ENCODE measurements around the gene TRPV4.
"Not testable (repeated sequence)": the region's sequence is repeated elsewhere in the genome, so short reads cannot be mapped to it uniquely, and the experiment has no call there.

The TRPV4 gene

DNA sequence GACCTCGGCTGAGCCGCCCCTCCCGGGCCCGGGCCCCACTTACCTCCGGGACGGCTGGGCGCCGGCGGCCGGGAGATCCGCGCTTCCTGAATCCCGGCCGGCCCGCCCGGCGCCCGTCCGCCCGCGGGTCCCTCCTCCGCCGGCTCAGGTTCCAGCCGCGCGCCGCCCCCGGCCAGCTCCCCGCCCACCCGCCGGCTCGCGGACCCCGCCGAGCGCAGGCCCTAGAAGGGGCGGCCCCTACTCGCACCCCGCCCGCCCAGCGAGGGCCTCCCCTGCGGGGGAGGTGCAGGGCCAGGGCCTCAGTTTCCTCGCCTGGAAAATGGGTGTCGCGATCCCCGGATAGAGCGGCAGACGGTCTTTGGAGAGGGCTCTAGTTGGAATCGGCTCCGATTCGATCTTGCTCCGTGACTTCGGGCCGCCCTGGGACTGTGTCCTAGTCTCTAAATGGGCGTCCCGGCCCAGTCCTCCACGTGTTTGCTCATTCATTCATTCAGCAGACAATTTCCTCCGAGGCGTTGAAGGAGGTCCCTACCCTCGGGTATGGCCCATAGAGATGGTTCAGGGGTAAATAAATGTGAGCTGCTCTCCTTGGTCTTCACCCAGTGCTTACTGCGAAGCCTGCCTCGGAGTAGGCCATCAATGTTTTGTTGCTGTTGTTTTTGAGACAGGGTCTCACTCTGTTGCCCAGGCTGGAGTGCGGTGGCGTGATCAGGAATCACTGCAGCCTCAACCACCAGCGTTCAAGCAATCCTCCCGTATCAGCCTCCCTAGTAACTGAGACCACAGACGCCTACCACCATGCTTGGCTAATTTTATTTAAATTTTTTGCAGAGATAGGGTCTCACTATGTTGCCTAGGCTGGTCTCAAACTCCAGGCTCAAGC is at the start of gene TRPV4:
Gene TRPV4, minus strand, starts transcription at position 92 of the 883 bp plus-strand sequence. CDS start 18,602 bp downstream, outside the sequence.
- DNase-seq = no peak

DNA sequence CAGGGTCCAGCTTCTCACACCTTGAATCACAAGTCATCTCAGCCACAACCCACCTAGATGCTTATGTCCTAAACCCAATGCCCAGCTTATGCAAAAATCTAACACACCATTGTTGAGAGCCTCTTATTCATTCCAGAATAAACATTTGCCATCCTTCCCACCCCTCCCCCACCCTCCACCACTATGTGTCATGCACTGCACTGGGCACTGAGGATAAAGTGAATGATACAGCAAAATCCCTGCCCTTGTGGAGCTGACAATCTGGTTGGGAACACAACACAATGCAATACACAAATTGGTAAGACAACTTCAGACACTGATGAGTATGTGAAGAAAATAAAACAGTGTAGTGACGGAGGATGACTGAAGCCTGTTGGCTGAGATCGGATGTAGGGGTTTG is 48.6 kb upstream of the TRPV4 start:
- DNase-seq = no peak

DNA sequence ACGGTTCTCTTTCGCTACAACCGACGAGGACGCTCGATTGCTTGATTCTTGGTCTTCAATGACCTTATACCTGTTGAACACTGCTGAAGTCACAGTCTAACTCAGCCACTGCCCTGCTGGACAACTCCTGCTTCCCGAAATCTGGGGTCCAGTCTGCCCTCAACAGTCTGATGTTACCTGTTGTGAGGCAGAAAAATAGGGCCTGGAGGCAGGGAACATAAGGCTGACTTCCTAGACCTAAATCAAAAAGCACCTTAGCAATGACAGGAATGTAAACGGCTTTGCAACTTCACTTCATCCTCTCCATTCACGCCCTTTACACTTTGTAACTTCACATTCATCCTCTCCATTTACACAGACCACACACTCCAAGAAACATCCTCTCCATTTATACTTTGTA is 47.7 kb upstream of the TRPV4 start:
- no peak for DNase-seq

DNA sequence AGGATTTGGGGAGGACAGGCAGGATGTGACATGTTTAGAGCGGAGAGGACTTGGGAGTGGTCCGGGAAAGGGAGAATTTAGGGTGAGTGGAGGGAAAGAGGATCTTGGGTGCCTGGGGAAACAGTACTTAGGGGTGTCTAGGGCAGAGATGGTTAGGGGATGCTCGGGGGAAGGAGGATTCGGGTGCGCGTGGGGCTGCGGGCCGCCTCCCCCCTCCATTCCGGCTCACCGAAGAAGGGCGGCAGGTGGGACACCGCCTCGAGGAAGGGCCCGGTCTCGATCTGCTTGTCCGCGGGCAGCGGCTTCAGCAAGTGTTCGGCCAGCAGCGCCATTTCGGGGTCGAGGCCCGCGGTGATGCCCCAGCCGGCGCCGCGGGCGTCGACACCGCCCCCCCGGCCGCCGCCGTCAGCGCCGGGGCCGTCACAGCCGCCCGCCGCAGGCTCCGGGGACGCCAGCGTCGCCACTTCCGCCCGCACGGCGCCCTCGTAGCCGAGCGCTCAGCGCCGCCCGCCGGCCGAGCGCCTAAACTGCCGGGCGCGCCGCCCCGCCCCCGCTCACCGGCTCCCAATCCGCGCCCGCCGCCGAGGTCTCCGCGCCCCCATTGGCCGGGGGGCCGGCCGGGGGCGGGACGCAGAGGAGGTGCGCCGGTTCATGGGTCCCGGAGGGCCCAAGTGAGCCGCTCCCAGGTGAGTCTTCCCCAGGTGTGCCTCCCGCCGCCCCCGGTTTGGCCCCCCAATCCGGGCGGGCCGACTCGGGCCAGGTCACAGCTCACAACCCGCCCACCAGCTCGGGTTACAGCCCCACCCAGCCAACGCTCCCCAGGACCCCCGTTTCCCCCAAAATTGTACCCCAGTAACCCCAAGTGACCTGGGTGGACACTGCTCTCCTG is 47.1 kb upstream of the TRPV4 start, which contains the start of gene GLTP:
Gene GLTP, minus strand, starts transcription at position 499 of the 889 bp plus-strand sequence. Its CDS starts 167 bp downstream, at position 332.
- peak; percentile 92 for DNase-seq

DNA sequence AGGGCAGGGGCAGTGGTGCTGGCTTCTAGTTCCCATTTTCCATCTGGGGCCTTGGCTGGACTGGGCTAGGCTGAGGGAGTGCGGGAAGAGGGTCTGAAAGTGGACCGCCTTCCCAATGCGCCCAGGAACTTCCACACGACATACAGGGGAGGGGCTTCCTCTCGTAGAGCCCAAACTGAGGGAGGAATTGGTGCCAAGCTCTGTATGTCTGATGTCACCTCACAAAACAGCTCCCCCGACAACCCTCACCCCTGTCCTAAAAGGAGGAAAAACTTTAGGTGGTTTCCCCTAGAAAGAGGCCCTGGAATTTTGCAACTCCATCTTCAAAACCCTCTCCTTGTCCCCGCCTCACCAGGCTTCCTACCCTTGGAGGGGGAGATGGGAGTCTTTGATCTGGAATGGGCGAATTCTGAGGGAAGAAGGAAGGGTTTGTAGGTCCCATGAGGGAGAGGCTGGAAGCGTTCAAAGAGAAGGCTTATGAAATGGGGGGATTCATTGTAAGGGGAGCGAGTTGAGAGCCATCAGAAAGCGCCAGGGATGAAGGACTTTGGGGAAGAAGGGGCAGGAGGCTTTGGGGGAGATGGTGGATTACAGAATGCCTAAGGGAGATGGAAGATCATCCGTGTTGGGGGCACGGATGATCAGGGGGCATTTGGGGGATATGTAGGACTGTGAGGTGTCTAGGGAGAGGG is 46.3 kb upstream of the TRPV4 start:
- no peak for DNase-seq

DNA sequence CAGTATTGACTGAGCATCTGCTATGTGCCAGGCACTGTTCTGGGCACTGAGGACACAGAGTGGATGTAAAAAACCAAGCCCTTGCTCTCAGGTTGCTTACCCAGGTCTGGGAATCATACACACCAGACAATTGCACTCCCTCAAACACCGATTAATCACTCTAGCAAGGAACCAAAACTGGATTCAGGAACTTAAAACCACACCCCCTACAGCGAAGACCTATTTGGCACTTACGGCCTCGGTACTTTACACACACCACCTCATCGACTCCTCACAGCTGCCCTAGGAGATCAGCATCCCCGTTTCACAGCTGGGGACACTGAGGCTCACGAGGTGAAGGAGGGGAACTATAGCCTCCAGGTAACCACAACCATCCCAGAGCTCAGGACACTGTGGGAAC is 45.6 kb upstream of the TRPV4 start:
- no peak for DNase-seq

DNA sequence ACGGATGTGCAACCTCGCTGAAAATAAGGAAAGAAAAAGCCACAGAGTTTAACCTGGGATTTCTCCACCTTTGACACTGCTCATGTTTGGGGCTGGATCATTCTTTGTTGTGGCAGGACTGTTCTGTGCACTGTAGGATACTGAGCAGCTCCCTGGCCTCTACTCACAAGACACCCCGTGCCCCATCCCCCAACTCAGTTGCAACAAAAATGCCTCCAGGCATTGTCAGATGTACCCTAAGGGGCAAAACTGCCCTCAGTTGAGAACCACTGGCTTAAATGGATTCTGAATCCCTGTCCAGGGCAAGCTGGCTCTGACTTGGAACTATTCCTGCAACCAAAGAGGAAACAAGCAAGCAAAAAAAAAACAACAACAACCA is 45.0 kb upstream of the TRPV4 start:
- DNase-seq = no peak

DNA sequence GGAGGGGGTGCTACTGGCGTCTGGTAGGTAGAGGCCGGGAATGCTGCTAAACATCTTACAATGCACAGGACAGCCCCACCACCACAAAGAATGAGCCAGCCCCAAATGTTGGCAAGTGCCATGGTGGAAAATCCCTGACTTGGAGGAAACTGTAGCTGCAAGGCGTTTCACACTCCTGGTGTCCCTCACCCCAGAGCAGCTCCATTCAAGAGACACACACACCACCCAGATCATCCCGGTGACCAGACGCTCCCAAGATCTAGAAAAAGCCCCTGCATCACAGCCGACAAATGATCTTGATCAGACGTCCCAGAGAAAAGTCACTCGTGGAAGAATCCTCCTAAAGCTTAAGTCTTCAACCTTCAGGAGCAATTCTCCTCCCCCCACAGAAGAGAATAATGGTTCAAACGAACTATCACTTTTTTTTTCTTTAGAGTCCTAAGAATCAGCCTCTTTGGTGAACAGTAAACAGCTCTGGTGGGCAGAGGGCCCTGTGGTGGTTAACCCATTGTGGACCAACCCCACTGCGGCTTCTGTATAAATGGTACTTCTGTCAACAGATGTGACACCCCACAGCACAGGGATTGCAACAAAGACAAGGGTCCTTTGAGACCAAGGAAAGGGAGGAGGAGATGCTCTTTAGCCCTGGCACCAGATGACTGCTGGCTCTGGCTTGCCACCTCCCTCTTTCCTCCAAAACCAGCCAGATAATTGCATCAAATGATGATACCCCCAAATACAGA is 44.5 kb upstream of the TRPV4 start:
- no peak for DNase-seq

DNA sequence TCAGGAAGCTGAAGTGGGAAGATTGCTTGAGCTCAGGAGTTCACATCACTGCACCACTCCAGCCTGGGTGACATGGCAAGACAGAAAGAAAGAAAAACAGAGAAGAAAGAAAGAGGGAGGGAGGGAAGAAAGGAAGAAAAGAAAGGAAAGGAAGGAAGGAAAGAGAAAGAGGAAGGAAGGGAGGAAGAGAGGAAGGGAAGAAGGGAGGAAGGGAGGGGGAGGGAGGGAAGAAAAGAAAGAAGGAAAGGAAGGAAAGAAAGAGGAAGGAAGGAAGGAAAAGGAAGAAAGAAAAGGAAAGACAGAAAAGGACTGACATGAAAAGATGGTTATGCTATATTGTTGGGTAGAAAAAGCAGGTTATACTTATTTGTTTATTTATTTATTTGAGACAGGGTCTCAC is 43.2 kb upstream of the TRPV4 start:
- DNase-seq = no peak

DNA sequence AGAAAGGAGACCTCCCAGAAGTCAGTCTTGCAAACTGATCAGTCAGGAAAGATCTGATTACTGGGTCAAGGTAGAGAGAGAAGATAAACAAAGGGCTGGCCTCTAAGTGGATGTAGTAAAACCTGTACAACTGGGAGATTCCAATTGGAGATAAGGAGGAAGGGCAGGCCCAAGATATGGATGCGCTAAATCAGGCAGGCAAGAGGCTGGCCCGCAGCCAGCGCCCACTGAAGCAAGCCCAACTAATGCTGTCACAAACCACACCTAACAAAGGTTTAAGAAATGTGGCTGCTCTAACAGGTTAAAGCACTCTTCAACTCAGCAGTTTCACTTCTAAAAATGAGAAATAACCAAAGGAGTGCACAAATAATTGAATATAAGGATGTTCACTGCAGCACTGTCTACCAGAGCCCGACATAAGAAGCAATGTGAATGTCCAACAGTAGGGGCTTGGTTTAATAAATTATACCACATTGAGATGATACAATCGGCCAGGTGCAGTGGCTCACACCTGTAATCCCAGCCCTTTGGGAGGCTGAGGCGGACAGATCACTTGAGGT is 42.5 kb upstream of the TRPV4 start:
- DNase-seq = no peak

DNA sequence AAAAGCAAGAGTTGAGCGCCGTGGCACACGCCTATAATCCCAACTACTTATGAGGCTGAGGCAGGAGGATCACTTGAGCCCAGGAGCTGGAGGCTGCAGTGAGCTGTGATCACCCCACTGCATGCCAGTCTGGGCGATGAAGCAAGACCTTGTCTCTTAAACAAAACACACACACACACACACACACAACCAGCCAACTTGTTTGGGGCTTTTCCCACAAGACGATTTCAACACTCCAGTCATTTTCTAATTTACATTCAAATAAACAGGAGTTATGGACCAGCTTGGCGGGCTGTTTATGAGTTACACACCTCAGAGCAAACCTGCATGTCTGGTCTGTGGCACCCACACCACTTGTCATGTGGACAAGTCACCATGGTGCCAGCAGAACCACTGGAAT is 40.5 kb upstream of the TRPV4 start:
- no peak for DNase-seq

DNA sequence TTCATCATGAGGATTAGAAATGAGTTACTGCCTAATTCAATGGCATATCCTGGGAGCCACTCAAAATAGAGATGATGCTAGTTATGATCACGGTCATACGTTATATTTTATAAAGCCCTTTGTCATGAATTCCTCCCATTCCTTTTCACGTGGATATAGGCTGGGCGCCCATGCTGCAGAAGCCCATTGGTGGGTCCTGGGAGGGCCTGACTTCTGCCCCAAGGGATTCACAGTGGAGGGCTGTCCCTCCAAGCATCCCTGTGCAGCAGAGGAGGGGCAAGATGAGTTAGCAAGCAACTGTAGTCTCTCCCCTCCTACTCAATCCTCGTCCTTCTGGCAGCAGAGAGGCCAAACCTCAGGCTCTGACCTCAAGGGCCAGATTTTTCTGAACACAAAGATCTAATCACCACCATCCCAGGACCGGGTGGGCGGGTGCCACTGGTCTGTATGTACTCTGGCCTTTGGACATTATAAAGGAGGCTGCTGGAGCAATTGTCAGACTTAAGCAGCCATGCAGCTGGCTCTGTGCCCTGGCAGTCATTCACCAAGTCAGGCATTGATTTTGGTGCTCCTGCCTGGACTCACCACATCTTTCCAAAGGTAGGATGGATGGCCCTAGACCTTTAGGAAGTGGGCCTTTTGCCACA is 38.6 kb upstream of the TRPV4 start:
- no peak for DNase-seq

DNA sequence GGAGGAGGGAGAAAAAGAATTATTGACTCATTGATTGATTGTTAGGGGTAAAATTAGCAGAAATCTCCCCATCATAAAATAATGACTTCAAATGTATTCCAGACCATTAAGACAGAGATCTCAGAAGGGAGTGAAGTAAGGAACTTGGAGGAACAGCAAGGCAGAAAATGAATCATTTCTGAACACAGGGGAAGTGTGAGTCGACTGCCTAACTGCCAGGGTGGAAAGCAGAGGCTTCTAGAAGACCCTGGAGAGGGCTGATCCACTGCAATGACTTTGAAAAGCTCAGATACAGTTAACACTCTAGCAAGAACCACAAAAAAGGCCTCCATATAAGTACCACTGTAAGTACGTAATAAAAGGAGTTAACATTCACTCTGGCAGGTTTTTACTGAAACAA is 37.5 kb upstream of the TRPV4 start:
- DNase-seq = no peak

DNA sequence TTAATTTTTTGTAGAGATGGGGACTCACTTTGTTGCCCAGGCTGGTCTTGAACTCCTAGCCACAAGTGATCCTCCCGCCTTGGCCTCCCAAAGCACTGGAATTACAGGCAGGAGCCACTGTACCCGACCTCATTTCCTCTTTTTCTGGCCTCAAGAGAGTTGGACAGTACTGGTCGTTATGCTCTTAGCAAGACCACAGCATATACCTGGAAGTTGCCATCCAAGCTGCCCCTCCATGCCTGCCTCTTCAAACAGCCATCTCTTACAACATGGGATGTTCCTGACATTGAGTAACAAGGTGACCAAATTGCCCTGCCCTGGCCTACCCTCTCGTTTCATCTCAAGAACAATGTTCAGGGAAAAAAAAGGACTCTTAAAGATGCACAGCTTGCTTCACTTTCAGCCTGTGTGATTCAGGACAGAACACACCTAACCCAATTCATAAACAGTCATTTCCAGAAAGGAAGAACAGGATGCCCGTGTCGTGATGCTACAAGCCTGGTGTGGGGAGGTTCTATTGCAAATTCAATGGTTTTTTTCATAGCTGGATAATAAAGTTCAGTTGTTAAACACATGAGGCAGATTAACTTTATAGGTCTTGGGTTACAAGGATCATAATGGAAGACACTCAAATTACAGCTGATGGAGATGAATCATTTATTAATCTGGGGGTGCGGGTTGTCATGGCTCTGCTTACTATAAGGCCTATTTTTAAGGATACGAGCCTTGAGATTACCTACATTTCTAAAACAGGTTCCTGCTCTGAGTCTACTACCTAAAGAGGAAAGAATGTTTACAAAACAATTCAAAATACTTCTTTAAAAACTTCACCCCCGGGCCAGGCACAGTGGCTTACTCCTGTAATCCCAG is 35.2 kb upstream of the TRPV4 start:
- no peak for DNase-seq

DNA sequence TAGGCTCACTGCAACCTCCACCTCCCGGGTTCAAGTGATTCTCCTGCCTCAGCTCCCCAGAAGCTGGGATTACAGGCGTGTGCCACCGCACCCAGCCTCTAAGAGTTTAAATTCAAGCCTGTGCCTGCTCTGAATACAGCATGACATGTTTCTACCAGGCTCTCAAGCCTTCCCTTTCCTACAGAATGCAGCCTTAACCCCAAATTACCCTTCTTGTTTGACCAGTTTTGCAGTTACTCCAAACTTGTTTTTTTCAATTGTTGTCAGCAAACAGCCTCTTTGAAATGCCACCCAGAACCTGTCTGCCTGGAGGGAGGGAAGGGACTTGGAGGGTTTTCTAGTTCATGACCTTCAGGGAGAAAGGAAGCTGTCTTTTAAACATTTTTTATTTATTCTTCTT is 31.7 kb upstream of the TRPV4 start:
- no peak for DNase-seq

DNA sequence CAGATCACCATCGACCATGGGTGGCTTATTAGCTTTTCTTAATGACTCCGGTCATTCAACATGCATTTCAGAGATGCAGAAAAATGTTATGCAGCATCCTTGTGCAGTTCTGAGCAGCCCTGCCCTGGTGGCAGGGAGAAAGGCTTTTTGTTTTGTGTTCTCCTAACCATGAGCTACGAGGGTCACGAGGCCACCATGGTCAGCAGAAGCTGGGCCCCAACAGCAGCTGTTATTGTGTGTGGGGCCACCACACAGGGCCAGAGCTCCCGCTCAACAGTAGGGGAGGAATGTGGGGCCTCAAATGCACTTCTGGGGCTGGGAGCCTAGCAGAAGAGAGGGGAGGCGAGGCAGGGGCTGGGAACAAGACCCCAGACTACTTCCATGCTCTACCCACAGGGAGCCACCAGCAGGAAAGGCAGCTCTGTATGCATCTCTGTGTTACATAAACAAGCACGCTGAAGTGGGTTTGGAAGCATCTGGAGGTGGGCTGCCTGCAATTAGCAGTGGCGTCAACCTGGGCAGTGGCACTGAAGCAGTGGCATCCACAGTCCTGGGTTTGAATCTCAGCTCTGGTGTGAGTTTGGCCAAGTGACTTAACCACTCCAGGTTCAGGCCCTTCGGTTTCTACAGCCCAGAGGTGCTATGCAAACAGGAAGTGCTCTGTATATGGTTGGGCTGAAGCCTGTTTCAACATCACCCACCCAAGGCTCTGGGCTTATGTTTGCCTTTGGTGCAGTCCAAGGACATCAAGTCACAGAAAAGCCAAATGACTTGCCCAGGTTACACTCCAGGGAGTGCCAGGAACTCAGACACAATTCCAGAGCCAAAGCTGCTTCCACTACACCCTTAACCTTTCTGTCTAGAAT is 30.9 kb upstream of the TRPV4 start:
- no peak for DNase-seq

DNA sequence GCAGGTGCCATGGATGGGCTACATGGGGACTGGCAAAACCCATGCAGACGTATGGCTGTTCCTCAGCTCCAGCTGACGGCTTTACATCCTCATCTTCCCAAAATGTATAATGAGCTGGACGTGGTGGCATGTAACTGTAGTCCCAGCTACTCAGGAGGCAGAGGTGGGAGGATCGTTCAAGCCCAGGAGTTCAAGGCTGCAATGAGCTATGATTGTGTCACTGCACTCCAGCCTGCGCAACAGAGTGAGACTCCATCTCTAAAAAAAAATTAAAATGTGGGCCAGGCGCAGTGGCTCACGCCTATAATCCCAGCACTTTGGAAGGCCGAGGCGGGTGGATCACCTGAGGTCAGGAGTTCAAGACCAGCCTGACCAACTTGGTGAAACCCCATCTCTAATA is 29.3 kb upstream of the TRPV4 start:
- DNase-seq = not testable (repeated sequence)

DNA sequence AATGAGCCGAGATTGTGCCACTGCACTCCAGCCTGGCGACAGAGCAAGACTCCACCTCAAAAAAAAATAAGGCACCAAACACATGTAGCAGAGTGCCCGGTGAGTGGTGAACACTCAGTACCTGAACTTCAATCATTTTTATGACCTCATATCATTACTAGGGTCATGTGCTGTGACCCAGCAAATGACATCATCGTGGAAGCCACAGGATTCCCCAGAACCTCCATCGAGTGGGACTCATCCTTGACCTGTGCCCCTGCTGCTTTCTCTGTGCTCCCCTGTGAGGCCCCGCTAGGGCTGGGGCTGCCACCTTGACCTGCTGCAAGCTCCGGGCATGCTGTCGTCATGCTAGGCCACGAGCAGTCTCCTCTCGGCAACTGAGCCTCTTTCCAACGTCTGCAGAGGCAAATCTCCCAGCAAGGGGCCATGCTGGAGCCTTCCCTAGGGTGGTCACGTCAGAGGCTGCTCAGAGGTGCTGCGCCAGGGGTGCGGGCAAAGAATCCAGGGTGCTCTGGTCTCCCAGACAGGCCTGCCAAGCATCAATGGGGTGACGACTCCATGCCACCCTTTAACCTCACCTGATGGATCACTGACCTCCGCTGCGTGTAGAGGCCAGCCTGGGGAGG is 28.6 kb upstream of the TRPV4 start:
- DNase-seq = no peak

DNA sequence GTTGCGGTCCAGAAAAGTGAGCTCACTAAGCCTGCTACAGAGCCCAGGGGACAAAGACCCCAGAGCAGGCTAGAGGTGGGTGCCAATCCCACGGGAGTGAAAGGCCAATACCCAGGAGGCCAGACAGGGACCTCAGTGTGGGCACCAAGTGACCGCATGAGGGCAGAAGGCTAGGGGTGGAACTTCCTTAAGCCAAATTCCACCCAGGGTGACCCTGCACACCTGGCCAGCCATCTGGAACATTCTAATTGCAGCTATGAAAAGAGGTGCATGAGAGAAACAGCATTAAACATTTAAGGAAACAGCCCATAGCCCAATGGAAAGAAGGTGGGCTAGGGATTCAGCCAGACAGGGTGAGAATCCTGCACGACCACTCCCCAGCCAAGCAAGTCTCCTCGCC is 27.8 kb upstream of the TRPV4 start:
- no peak for DNase-seq
